ENCODE measurements around the gene CNTLN. TPM values are rescaled to one million over a fixed set of nuclear protein-coding genes. Genes with fewer than 3 reads are reported as not detected.

The CNTLN gene
- total and polyA plus RNA-seq, 8 donors = 1.2 to 3.1 (median 2.2) TPM

GRCh38 chr9:17472126-17472525 is 337.3 kb downstream of the CNTLN start:
- no peaks in the 10 kb centered on the region for H3K27me3 ChIP-seq
- TF ChIP-seq CTCF (IDR thresholded peaks at IDR 0.05) = no peak
- FAIRE-seq (no peak), ATAC-seq (no peak), DNase-seq (no peak)
- no peak overlapping the region for H3K27ac ChIP-seq
- no peak overlapping the region for H3K4me3 ChIP-seq
- no peaks in the 10 kb centered on the region for H3K36me3 ChIP-seq
- WGBS, 2 donors = 91 to 97% methylated on average over 2 of the region's 2 CpGs
- intact Hi-C loops (cut with DNase I) = no loop called here
- no peaks in the 10 kb centered on the region for H3K4me1 ChIP-seq
- no peaks in the 10 kb centered on the region for H3K9me3 ChIP-seq

- H3K27ac ChIP-seq = no peak overlapping the region
- ATAC-seq (no peak), DNase-seq (no peak), FAIRE-seq (no peak)
- no peaks in the 10 kb centered on the region for H3K9me3 ChIP-seq
- no peak overlapping the region for H3K4me3 ChIP-seq
- H3K4me1 ChIP-seq = no peaks in the 10 kb centered on the region
- H3K36me3 ChIP-seq = no peaks in the 10 kb centered on the region
- intact Hi-C loops (cut with DNase I) = no loop called here
- no peaks in the 10 kb centered on the region for H3K27me3 ChIP-seq
- no peak for TF ChIP-seq CTCF (IDR thresholded peaks at IDR 0.05)
These were observed 341.6 kb downstream of the CNTLN start for GRCh38 chr9:17476401-17476800.

GRCh38 chr9:17477816-17478215 is 343.0 kb downstream of the CNTLN start:
- TF ChIP-seq CTCF (IDR thresholded peaks at IDR 0.05) = no peak
- DNase-seq = no peak
- no peak for ATAC-seq
- FAIRE-seq = no peak
- Histone ChIP-seq H3K27ac (no peak overlapping the region), H3K4me1 (no peaks in the 10 kb centered on the region), H3K4me3 (no peak overlapping the region), H3K9me3 (no peaks in the 10 kb centered on the region), H3K27me3 (no peaks in the 10 kb centered on the region), H3K36me3 (no peaks in the 10 kb centered on the region)
- intact Hi-C loops (cut with DNase I) = no loop called here

- Histone ChIP-seq H3K4me1 (no peaks in the 10 kb centered on the region), H3K27me3 (no peaks in the 10 kb centered on the region), H3K36me3 (no peaks in the 10 kb centered on the region), H3K27ac (no peak overlapping the region), H3K9me3 (no peaks in the 10 kb centered on the region), H3K4me3 (no peak overlapping the region)
- WGBS, 2 donors = 96 to 97% methylated on average over 4 of the region's 4 CpGs
- intact Hi-C loops (cut with DNase I) = no loop called here
- peak in 4 of 6 donors; percentile 8 to 57 (median 31) for DNase-seq
- no peak for FAIRE-seq
- no peak for TF ChIP-seq CTCF (IDR thresholded peaks at IDR 0.05)
- no peak for ATAC-seq
These were observed 346.1 kb downstream of the CNTLN start for GRCh38 chr9:17480966-17481365.

GRCh38 chr9:17481565-17481964 is 346.7 kb downstream of the CNTLN start:
- no peak for TF ChIP-seq CTCF (IDR thresholded peaks at IDR 0.05)
- no peaks in the 10 kb centered on the region for H3K36me3 ChIP-seq
- peak in 1 of 6 donors; percentile 12 for DNase-seq
- ATAC-seq = no peak
- no peak overlapping the region for H3K4me3 ChIP-seq
- H3K4me1 ChIP-seq = no peaks in the 10 kb centered on the region
- intact Hi-C loops (cut with DNase I) = no loop called here
- H3K9me3 ChIP-seq = no peaks in the 10 kb centered on the region
- no peak overlapping the region for H3K27ac ChIP-seq
- H3K27me3 ChIP-seq = no peaks in the 10 kb centered on the region
- FAIRE-seq = no peak
